ENCODE data around the gene HACD3.
"Not testable (repeated sequence)": the region's sequence is repeated elsewhere in the genome, so short reads cannot be mapped to it uniquely, and the experiment has no call there.

Gene HACD3

DNA sequence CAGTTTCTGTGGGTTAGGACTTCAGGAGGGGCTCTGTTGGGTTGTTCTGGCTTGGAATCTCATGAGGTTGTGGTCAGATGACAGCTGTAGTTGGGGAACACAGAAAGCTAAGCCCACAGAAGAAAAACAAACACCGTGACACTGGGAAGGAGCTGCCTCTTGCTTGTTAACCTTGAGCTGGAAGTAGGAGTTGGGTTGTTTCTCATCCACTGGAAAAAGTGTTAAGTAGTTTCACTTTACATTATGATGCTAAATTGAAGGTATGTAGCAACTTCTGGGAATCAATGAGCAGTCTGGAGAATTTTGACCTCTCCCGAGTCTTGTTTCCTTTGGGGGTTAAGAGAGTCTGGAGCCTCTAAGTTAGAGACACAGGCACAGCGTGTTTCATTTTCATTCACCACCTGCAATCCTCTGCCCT lies 20.4 kb downstream of the HACD3 start:
- DNase-seq = no peak

DNA sequence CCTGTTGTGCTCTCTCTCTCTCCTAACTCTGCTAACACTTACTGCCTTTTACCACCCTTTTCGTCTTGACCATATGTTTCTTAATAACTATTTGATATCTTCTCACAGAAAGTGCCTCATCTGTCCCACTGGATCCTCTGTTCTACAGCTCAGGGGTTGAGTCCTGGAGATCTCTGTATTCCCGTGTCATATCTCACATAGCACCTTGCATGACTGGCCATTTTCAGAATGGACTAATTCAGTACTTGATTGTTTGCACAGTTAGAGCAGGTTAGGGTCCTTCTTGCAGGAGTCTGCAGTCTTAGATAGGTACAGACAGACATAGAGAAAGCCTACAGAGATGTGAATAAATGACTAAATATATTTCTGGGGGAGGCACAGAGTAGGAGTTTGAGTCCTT lies 20.9 kb downstream of the HACD3 start:
- DNase-seq = no peak

DNA sequence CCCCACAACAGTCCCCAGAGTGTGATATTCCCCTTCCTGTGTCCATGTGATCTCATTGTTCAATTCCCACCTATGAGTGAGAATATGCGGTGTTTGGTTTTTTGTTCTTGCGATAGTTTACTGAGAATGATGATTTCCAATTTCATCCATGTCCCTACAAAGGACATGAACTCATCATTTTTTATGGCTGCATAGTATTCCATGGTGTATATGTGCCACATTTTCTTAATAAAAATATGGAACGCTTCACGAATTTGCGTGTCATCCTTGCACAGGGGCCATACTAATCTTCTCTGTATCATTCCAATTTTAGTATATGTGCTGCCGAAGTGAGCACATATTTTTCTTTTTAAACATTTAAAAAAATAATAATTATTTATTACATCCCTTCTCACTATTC lies 22.6 kb downstream of the HACD3 start:
- DNase-seq = not testable (repeated sequence)

DNA sequence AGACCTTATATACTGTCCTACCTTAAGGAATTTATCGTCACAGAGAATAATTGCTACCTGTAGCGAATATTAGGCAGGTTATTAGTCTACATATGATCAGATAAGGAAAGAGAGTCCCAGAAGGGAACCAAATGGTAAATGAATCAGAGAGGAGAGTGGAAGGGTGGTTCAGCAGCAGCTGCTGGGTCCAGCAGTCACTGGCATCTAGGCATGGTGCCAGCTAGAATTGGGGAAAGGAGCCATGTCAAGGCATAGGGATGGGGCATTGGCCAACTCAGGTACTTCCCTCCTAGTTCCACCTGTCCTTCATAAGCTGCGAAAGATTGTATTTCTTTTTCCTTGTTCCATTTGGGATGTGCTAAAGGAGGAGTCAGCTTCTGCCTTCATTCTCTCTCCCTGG lies 23.4 kb downstream of the HACD3 start:
- DNase-seq = no peak

DNA sequence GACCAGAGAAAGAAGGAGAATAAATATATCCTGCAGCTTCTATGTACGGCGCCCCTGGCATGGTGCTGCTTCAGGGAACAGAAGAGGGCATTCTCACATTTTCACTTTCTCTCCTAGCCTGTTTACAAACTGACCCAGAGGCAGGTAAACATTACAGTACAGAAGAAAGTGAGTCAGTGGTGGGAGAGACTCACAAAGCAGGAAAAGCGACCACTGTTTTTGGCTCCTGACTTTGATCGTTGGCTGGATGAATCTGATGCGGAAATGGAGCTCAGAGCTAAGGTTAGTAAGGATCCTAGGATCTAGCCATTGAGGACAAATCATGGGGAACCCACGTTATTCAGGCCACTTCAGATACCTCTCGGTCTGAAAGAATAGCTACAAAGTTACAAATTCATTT lies 26.4 kb downstream of the HACD3 start:
- no peak for DNase-seq

DNA sequence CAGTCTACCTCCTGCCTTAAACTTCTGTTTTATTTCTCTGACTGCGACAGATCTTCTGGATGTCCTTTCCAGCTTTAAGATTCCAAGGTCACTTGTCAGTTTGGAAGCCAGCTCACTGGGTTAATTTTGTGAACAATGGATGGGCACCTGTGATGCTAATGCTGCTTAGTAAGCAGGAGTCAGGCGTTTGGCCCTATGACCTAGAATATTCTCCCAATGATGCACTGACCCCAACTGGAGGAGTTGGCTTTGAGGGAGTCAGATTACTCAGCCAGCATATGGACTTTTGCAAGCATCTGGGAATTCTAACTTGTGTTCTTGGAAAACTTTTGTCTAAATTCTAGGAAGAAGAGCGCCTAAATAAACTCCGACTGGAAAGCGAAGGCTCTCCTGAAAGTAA lies 28.1 kb downstream of the HACD3 start:
- no peak for DNase-seq

DNA sequence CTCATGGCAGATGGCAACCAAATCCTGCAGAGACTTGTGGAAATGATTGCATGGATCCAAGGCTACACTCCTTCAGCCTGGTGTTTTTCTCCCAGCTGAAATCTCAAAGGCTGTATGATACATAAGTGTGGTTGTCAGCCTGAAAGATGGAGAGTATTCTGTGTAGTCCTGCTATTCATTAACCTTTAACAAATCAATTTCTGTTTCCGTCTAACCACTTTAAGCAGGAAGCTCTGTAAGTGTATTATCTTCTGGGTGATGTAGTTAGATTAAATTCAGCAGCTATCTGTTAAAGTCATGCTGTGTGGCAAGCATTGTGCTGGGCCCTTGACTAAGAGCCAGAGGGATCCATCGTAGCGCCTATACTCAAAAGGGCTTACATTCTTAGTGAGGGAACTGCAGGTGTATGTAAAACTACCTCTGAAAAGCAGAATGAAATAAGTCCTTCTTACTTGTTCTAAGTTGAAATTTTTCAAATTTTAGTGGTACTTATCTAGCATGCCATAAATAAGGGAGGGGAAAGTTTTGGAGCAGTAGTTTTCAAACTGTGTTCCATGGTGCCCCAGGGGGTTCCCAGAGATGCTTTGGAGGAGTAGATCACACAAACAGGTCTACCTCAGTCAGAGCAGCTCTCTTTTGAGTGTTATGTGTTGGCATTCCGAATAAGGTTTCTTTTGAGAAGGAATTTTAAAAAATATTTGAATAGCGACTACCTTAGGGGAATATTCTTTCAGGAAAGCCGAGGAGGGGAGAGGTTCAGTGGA lies 28.9 kb downstream of the HACD3 start:
- no peak for DNase-seq

DNA sequence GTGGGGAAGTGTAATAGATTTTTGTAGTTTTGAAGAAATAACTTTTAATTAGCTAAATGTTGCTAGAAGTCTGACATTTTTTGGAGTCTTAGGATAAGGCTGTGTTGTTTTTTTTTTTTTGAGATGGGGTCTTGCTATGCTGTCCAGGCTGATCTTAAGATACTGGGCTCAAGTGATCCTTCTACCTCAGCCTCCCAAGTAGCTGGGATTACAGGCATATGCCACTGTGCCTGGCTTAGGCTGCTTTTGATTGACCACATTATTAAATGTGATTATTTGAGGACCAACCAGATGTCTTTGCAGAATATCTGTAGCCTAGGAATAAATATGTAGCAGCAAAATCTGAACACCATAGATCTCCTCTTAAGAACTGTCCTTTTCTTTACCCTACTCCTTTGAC lies 29.7 kb downstream of the HACD3 start:
- DNase-seq = no peak

DNA sequence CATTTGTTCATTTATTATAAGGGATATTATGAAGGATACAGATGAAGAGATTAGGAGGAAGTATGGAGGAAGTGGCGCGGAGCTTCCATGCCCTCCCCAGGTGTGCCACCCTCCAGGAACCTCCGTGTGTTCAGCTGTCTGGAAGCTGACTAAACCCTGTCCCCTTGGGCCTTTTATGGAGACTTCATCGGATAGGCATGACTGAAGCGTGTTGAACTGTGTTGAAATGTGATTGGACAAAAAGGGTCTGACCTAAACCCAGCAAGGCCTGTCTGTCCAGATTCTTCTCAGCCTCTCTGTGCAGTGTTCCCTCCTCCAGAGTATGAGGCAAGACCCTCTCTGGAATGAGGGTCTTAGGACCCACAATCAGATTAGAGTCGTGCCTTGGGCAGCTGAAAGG lies 31.7 kb downstream of the HACD3 start:
- no peak for DNase-seq

DNA sequence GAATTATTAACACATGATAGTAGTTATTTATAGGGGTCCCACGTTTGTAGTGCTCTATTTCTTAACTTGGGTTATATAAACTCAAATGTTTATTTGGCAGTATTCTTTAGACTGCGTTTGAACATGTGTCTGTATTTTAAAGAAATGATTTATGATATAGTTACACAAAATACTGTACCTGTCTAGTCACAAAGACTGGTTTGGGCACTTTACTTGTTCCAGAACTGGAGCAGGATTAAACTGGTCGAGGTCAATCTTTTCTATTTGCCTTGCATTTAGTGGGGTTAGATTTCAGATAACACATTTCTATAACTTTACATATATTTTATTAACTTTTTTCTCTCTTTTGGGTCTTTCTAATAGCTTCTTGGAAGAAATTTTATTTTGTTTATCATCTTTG lies 39.5 kb downstream of the HACD3 start:
- DNase-seq = no peak

DNA sequence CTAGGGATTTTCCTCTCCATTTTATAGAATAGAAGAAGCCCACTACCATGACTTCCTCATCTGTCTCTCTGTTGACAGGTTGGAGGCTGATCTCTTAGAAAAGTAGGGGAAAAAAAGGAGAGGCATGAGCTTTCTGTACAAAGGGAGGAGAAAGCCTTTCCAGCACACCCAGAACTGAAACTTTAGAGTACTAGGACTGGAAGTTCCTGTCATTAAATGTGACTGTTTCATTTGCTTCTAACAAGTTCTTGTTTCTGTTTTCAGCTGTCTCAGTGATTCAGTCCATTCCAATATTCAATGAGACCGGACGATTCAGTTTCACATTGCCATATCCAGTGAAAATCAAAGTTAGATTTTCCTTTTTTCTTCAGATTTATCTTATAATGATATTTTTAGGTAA lies 41.7 kb downstream of the HACD3 start:
- no peak for DNase-seq

DNA sequence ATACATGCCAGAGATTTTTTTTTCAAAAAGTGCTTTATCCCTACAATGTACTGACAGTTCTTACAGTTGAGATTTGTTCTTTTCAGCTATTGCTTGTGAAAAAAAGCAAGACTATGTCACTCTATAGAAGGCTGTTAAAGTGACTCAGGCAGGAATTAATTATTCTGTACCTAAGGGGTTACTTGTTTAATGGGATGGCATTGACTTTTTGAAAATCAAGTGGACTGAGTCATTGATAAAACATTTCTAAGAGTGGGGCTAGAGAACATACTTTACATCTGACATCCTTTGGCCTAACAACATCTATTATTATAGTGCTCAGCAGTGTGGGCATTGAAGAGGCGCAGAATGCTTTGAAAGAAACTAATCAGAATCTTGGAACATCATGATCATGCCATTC lies 46.4 kb downstream of the HACD3 start:
- no peak for DNase-seq

DNA sequence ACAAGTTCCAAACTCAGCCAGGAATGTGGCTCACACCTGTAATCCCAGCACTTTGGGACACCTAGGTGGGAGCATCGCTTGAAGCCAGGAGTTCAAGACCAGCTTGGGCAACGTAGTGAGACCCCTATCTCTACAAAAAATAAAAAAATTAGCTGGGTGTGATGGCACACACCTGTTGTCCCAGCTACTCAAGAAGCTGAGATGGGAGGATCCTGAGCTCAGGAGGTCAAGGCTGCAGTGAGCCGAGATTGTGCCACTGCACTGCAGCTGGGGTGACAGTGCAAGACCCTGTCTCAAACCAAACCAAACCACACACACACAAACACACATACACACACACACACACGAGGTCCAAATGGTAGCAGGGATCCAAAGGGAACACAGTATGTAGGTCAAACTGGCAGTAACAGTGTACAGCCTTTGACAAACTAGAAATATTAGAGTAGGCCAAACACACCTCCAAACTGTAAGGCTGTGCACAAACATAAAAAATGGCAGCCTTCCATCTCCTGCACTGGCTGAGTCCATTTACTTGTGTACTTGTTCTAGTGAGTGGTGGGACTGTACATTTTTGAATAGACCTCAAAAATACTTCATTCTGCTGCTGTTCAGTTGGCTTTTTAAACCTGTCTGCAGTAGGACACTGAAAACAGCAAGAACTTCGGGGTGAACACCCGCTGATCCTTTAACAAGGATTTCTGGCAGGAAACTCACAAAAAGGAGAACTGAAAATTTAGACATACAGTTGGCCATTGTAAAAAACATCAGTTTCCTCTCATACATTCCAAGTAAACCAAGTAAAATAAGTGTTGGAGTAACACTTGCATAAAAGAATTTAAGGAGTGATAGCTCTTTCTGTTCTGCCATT lies 47.1 kb downstream of the HACD3 start:
- DNase-seq = no peak

DNA sequence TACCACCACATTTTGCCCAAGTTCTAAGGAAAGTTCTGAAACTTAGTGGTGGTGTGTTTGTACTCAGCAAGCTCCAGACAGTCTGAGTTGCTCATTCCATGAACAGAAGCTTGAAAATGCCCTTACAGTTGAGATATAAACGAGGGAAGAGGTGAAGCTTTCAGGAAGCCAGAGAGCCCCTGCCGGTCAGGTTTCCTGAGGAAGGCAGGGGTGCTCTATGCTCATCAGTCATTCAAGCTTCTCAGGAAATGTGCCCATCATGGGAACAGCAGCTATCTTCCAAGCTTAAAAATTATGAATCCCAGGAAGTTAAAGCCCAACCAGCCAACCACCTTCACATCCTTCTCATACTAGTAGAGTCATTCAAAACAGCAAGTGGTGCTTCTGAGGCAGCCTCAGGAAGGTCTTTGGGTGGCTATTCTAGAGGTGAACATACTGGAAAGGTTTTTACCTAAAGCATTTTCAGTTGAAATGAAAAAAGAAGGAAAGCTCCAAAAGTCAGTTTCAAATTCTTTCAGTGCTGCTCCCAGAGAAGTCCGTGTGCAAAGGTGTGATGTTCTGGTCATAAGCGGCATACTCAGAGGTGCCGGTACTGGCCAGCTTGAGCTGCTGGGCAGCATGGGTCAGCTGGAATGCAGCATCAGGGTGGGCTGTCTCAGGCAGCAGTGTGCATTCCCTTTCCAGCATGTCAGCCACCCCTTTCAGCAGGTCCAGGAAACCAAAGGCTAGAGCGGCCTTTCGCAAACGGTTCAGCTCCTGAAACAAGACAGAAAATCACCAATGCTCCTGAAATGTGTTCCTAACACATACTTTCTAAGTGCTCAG lies 48.9 kb downstream of the HACD3 start:
- DNase-seq = no peak

DNA sequence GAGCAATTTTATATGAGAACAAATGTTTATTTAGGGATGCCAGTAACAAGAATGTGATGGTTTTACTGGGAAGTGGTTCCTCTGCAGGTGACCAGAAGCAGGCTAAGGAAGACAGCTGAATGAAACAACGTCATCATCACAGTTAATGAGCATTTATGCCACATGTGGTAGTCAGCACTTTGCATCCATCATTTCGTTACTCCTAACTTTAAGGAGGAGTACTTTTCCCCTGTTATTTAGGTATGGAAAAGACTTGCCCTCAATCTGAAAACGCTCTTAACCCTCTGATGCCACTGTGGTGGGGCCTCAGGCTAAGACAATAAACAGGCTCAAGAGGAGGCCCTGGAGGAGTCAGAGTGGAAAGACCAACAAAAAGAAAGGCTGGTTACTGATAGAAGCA lies 49.5 kb downstream of the HACD3 start:
- no peak for DNase-seq

DNA sequence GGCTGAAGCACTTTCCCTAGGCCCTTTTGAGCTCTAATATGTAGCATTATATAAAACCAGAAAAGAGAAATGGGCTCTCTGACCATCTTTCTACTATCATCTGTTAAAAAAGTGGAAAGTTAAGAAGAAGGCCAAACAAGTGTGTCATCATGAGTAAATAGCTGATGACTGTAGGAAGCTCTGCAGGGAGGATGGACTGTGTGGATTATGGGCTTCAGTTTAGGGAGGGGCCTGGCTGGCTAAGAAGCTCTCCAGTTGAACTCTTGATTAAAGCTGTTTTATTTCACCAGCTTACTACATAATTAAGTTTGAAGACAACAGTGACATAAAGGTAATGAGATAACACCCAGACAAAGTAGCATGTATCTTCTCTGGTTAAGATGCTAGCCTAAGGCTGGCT lies 50.0 kb downstream of the HACD3 start:
- no peak for DNase-seq

DNA sequence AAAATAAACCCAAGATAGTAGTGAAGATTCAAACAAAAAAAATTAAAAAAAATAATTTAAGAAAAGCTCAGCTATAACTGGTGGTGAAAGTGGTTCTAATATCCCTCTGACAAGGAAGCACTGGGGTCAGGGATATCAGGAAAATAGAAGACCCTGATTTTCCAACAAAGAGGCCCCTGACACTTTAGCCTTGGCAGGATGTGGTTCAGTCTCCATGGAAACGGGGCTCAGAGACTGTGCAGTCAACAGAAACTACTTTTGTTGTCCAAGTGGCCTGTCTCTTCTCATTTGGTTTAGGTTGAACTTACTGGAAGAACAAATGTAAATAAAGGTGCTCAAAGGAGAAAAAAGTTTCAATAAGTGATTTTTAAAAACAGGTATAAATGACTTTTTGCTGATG lies 53.4 kb downstream of the HACD3 start:
- DNase-seq = peak; percentile 20

DNA sequence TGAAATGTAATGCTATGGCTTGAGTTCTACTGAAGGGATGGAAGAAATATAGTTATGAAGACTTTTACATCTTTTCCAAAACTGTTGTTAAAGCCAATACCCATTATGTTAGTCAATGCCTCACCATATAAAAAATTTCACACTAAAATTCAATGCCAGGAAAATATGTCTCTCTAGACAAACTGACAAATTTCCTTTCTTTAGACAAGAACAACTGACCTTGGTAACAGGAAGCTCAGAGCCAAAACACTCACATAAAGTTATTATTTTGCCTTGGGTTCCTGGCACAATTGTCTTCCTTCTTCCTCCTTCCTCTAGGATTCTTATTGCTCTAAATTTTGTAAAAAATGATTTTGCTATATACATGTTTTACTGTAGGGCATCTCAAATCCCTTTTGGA lies 54.0 kb downstream of the HACD3 start:
- no peak for DNase-seq

DNA sequence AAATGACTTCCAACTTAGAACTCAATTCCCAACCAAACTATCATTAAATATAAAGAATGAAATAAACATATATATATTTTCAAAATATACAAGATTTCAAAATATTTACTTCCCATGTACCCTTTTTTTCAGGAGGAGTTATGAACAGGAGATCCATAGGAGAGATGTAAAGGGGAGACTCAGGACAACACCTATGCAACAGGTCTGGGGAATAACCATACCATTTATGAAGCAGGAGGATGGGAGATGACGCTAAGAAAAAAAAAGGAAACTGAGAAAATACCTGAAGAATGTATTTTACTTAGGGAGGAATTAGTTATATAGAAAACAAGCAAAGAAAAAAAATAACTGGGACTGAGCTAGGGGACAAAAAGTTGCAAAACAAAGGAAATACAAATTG lies 56.8 kb downstream of the HACD3 start:
- no peak for DNase-seq

DNA sequence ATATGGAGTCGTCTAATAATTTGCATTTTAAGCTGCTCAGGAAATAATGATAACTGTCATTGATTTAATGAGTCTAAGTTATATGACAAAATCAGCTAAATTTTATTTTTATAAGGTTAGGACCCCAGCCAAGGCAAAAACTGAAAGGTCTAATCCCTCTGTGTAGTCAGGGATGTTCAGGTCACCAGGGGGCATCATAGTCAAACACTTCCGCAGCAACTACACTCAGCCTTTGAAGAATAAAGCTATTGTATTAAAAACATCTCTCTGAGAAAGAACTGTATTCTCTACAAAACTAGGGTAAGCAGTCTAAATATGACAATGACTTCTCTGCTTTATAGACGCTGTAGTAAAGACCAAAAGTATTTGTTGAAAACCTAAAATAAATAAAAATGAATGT lies 65.7 kb downstream of the HACD3 start:
- DNase-seq = no peak

DNA sequence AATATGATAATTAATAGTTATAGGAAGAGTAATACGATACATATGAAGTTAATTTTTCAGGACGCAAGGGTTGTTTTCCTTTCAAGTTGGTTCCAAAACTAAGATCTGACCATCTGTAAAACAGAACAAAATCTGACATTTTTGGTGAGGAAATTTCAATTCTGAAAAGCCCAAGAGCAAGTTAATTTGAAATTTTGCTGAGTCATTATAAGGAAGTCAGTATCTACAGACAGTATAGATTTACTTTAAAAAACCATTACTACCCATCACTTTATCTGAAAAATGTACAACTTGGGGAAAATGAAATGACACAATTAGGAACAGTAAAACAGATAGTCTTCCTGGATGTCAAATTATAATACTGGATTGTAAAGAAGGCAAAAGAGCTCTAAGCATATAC lies 68.2 kb downstream of the HACD3 start:
- no peak for DNase-seq

DNA sequence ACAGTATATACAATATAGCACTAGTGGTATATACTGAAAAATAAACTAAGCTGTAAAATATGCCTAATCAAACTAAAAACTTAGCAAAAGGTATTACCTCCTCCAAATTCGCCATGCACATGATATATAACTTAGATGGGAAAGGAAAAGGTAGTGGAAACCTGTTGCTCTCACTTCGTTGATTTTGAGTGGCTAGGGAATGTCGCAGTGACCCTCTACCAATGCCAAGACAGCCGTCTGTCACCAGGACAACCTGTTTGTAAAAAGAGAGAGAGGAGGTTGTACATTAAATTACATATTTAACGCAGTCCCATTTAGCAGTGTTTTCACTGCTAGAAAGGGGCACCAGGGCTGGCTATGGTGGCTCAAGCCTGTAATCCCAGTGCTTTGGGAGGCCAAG lies 69.4 kb downstream of the HACD3 start:
- no peak for DNase-seq

DNA sequence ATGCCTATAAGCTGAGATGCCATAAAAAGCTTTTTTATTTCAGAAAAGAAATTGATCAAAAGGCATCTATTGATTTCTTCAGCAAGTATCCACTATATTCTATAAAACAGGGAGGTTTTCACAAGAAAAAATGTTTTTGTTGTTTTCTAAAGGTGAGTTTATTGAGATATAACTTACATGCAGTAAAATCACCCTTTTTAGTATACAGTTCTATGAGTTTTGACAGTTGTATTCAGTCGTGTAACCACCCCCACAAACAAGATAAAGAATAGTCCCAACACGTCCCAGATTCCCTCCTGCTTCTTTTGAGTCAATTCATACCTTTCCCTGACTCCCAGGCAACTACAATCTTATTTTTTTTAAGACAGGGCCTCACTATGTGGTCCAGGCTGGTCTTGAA lies 72.9 kb downstream of the HACD3 start:
- DNase-seq = no peak

DNA sequence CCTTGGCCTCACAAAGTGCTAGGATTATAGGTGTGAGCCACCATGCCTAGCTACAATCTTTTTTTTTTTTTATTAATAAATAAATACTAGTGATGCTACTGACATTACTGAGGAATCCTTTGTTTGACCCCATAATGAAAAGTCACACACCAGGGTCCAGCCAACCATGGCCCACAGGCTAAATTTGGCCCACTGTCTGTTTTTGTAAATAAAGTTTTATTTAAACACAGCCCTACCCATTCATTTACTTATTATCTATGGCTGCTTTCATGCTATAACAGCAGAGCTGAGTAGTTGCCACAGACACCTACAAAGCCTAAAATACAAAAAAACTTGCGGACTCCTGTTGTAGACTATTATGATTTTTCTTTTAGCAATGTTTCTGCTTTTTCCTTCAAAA lies 73.3 kb downstream of the HACD3 start:
- DNase-seq = no peak
